K562 (cell line): ENCODE results near the gene FMNL3. TPM values are rescaled to one million over a fixed set of nuclear protein-coding genes. Genes with fewer than 3 reads are reported as not detected.

Experiments used
- AFF1 ChIP-seq, 2 experiments: fragments of 450-650 bp; IDR thresholded peaks; 2 replicates each; pipeline ENCODE4 v1.6.1; 2018; ENCODE audit warnings: mild to moderate bottlenecking in 2 of 2, low read depth in 1 of 2; ENCODE audit not compliant: partially characterized antibody in 2 of 2
- E2F4 ChIP-seq: sonication (generic); formaldehyde crosslinking; IDR thresholded peaks from 2 replicates; pipeline ENCODE4 v1.8.0; 2022; ENCODE audit warnings: mild to moderate bottlenecking, low read depth, missing genetic modification reagents
- MEF2D ChIP-seq: conservative IDR thresholded peaks from 2 replicates; pipeline ENCODE4 v1.6.1; 2016; ENCODE audit warnings: low read depth, missing genetic modification characterization, missing compliant biosample characterization
- POLR2AphosphoS5 ChIP-seq: IDR thresholded peaks from 2 replicates; pipeline ENCODE4 v1.6.1; 2011; ENCODE audit warnings: mild to moderate bottlenecking, low read depth, low read length, moderate library complexity; ENCODE audit not compliant: control insufficient read depth, insufficient read depth
- ZBTB9 ChIP-seq: fragments of 450-650 bp; formaldehyde crosslinking; IDR thresholded peaks from 2 replicates; pipeline ENCODE4 v1.4.0; 2020; ENCODE audit warnings: mild to moderate bottlenecking, moderate library complexity
- polyA plus RNA-seq, 8 experiments: library from polyadenylated mRNA; depleted of rRNA in 4 of 8; stranded (reverse) in 5 of 8; unstranded in 3 of 8; fragments of >200 nt; fragmentation: Nextera tagmentation in 2 of 8; fragmentation: Illumina TruSeq in 1 of 8; extraction: Ambion mirVana in 2 of 8; extraction: Trizol in 1 of 8; gene quantifications; 2 replicates each; pipeline versions ENCODE4 v1.2.1 to v1.2.3, GENCODE V29; 2011 to 2014; ENCODE audit warnings: inconsistent platforms in 1 of 8, missing spikeins in 1 of 8
- total RNA-seq, 7 experiments: library from RNA; depleted of rRNA in 6 of 7; stranded (reverse); fragments of >200 nt in 6 of 7; fragmentation: Illumina TruSeq in 2 of 7; extraction: Trizol in 2 of 7; gene quantifications; 2 replicates each; pipeline versions ENCODE4 v1.2.1 to v1.2.3, GENCODE V29; 2011 to 2021; ENCODE audit warnings: low replicate concordance in 1 of 7

Gene FMNL3
- total and polyA plus RNA-seq, 9 of the 15 experiments (the other 6 are each of a cell fraction or from before 2014, with no cell fraction given), result 0.49 to 14.4 (median 6.8) TPM

- peak; percentile 65 to 78 for TF ChIP-seq AFF1 (IDR thresholded peaks at IDR 0.05; ENCODE audit: low read depth in 1 of 2, partially characterized antibody in 2 of 2)
- TF ChIP-seq E2F4 (CRISPR knock-in tag), result no peak
- no peak for TF ChIP-seq MEF2D (tag)
- no peak for TF ChIP-seq ZBTB9 (CRISPR knock-in tag)
- TF ChIP-seq POLR2AphosphoS5, result peak; percentile 98
These were observed 34.0 kb upstream of the FMNL3 start, which contains the start of gene TMBIM6 (continued) for GRCh38 chr12:49740930-49741881.
